IMR-90 (cell line): ENCODE data around the gene ROS1. TPM values are rescaled to one million over a fixed set of nuclear protein-coding genes. Genes with fewer than 3 reads are reported as not detected.

Source experiments
- ATAC-seq: fragments of 200-7000 bp; cut with Tn5 transposase; 2 replicates; pipeline ENCODE4 v1.9.1; 2020; ENCODE audit warnings: low read depth, mild to moderate bottlenecking, moderate library complexity
- BruUV-seq: library from RNA; stranded (reverse); fragments of 400-500 nt; replicated peaks from 2 replicates; lab custom pipeline; 2021; lab: Mats Ljungman, UMichigan
- CTCF ChIA-PET: fragments of 300-600 bp; formaldehyde crosslinking; extraction: SDS; loops from one replicate; lab custom pipeline; 2021; ENCODE audit warnings: antibody characterized with exemption; lab: Yijun Ruan, JAX
- POLR2A ChIA-PET: fragments of 300-600 bp; sonication (Branson Sonifier 250); formaldehyde crosslinking; loops from one replicate; lab custom pipeline; 2022; ENCODE audit warnings: antibody characterized with exemption; ENCODE audit not compliant: unreplicated experiment; lab: Charles Lee
- DNase-seq: peaks from one replicate; pipeline ENCODE4 v3.0.0; 2013
- H2AFZ ChIP-seq: replicated peaks from 2 replicates; pipeline ENCODE3; 2013; ENCODE audit warnings: low read length, mild to moderate bottlenecking; ENCODE audit not compliant: poor library complexity
- H2AK5ac ChIP-seq: 2 replicates; pipeline ENCODE4 v1.6.1; 2013; ENCODE audit warnings: low read depth, low read length, inconsistent platforms
- H2AK9ac ChIP-seq: replicated peaks from 2 replicates; pipeline ENCODE3; 2013; ENCODE audit warnings: mild to moderate bottlenecking, low read depth, low read length, moderate library complexity; ENCODE audit not compliant: poor library complexity
- H2BK120ac ChIP-seq: 2 replicates; pipeline ENCODE4 v1.6.1; 2013; ENCODE audit warnings: low read depth, low read length, inconsistent platforms
- H2BK15ac ChIP-seq: 3 replicates; pipeline ENCODE4 v1.6.1; 2013; ENCODE audit warnings: low read depth, low read length, inconsistent platforms
- H2BK20ac ChIP-seq: 2 replicates; pipeline ENCODE4 v1.6.1; 2013; ENCODE audit warnings: low read depth, mild to moderate bottlenecking, inconsistent platforms, low read length, moderate library complexity
- H2BK5ac ChIP-seq: 2 replicates; pipeline ENCODE4 v1.6.1; 2013; ENCODE audit warnings: mild to moderate bottlenecking, low read depth, low read length, inconsistent platforms; ENCODE audit not compliant: poor library complexity, severe bottlenecking
- H3K14ac ChIP-seq: replicated peaks from 2 replicates; pipeline ENCODE4 v1.6.1; 2013; ENCODE audit warnings: low read depth, low read length, inconsistent platforms
- H3K18ac ChIP-seq: 2 replicates; pipeline ENCODE4 v1.6.1; 2013; ENCODE audit warnings: low read depth, low read length, control low read depth
- H3K23ac ChIP-seq: 2 replicates; pipeline ENCODE4 v1.6.1; 2013; ENCODE audit warnings: low read depth, low read length, inconsistent platforms
- H3K27ac ChIP-seq: 2 replicates; pipeline ENCODE4 v1.5.1; 2013; ENCODE audit warnings: mild to moderate bottlenecking, control low read depth, low read length; ENCODE audit not compliant: insufficient read depth
- H3K27me3 ChIP-seq: 2 replicates; pipeline ENCODE4 v1.6.1; 2013; ENCODE audit warnings: low read length; ENCODE audit not compliant: control insufficient read depth, insufficient read depth
- H3K36me3 ChIP-seq: 2 replicates; pipeline ENCODE4 v1.6.1; 2013; ENCODE audit warnings: low read length, mixed read lengths; ENCODE audit not compliant: control insufficient read depth, insufficient read depth
- H3K4ac ChIP-seq: 2 replicates; pipeline ENCODE4 v1.6.1; 2013; ENCODE audit warnings: low read depth, low read length, inconsistent platforms
- H3K4me1 ChIP-seq: 2 replicates; pipeline ENCODE4 v1.6.1; 2013; ENCODE audit warnings: low read length, mixed read lengths; ENCODE audit not compliant: control insufficient read depth, insufficient read depth
- H3K4me2 ChIP-seq: 2 replicates; pipeline ENCODE4 v1.6.1; 2013; ENCODE audit warnings: low read depth, mild to moderate bottlenecking, control low read depth, low read length, moderate library complexity
- H3K4me3 ChIP-seq: 2 replicates; pipeline ENCODE4 v1.5.1; 2013; ENCODE audit warnings: low read depth, mild to moderate bottlenecking, control low read depth, low read length, moderate library complexity; ENCODE audit not compliant: insufficient read depth
- H3K56ac ChIP-seq: 2 replicates; pipeline ENCODE4 v1.6.1; 2013; ENCODE audit warnings: low read length, inconsistent platforms; ENCODE audit not compliant: insufficient read depth; ENCODE audit errors: extremely low read depth
- H3K79me1 ChIP-seq, 2 experiments: 2 replicates each; pipeline ENCODE4 v1.6.1; 2013; ENCODE audit warnings: low read length in 2 of 2, inconsistent platforms in 1 of 2, low read depth in 1 of 2
- H3K9ac ChIP-seq: 2 replicates; pipeline ENCODE4 v1.6.1; 2013; ENCODE audit warnings: low read depth, low read length, control low read depth
- H3K9me1 ChIP-seq: 2 replicates; pipeline ENCODE4 v1.6.1; 2013; ENCODE audit warnings: low read length, inconsistent platforms; ENCODE audit not compliant: insufficient read depth
- H3K9me3 ChIP-seq: 2 replicates; pipeline ENCODE4 v1.6.1; 2013; ENCODE audit warnings: low read length; ENCODE audit not compliant: control insufficient read depth, insufficient read depth
- H4K20me1 ChIP-seq: 2 replicates; pipeline ENCODE4 v1.6.1; 2013; ENCODE audit warnings: low read length, inconsistent platforms; ENCODE audit not compliant: insufficient read depth
- H4K5ac ChIP-seq: 2 replicates; pipeline ENCODE4 v1.6.1; 2013; ENCODE audit warnings: mild to moderate bottlenecking, low read depth, low read length, control low read depth
- H4K8ac ChIP-seq, 2 experiments: 2 replicates each; pipeline ENCODE4 v1.6.1; 2013; ENCODE audit warnings: low read depth in 2 of 2, low read length in 2 of 2, control low read depth in 1 of 2, inconsistent platforms in 1 of 2
- H4K91ac ChIP-seq: 2 replicates; pipeline ENCODE4 v1.6.1; 2013; ENCODE audit warnings: low read depth, low read length, inconsistent platforms; ENCODE audit not compliant: insufficient read depth
- BHLHE40 ChIP-seq: fragments of 150-350 bp; IDR thresholded peaks from 2 replicates; pipeline ENCODE4 v1.6.1; 2016; ENCODE audit warnings: mild to moderate bottlenecking, low read depth, low read length
- CEBPB ChIP-seq: IDR thresholded peaks from 2 replicates; pipeline ENCODE4 v1.6.1; 2012; ENCODE audit warnings: low read depth, low read length, improper control_type of control experiment
- CHD1 ChIP-seq: IDR thresholded peaks from 2 replicates; pipeline ENCODE4 v1.6.1; 2012; ENCODE audit warnings: low read depth, low read length, improper control_type of control experiment
- CTCF ChIP-seq: conservative IDR thresholded peaks from 2 replicates; pipeline ENCODE4 v1.5.1; 2012; ENCODE audit warnings: mild to moderate bottlenecking, low read depth, low read length, improper control_type of control experiment
- ELK1 ChIP-seq: fragments of 150-350 bp; IDR thresholded peaks from 2 replicates; pipeline ENCODE4 v1.6.1; 2016; ENCODE audit warnings: low read depth, mild to moderate bottlenecking, low read length, moderate library complexity, borderline replicate concordance
- FOS ChIP-seq: fragments of 150-350 bp; IDR thresholded peaks from 2 replicates; pipeline ENCODE4 v1.6.1; 2016; ENCODE audit warnings: low read depth, low read length
- MAFK ChIP-seq: IDR thresholded peaks from 2 replicates; pipeline ENCODE4 v1.6.1; 2012; ENCODE audit warnings: low read depth, low read length, improper control_type of control experiment
- MAZ ChIP-seq: IDR thresholded peaks from 2 replicates; pipeline ENCODE4 v1.6.1; 2012; ENCODE audit warnings: low read depth, mild to moderate bottlenecking, low read length, improper control_type of control experiment, moderate library complexity, borderline replicate concordance
- MXI1 ChIP-seq: IDR thresholded peaks from 2 replicates; pipeline ENCODE4 v1.6.1; 2012; ENCODE audit warnings: low read depth, mild to moderate bottlenecking, low read length, moderate library complexity, borderline replicate concordance
- NFE2L2 ChIP-seq: fragments of 150-350 bp; IDR thresholded peaks from 2 replicates; pipeline ENCODE4 v1.6.1; 2016; ENCODE audit warnings: low read depth, mild to moderate bottlenecking, low read length
- POLR2A ChIP-seq: IDR thresholded peaks from 2 replicates; pipeline ENCODE4 v1.6.1; 2012; ENCODE audit warnings: mild to moderate bottlenecking, low read depth, low read length
- RAD21 ChIP-seq: IDR thresholded peaks from 2 replicates; pipeline ENCODE4 v1.6.1; 2012; ENCODE audit warnings: low read length, improper control_type of control experiment
- RCOR1 ChIP-seq: IDR thresholded peaks from 2 replicates; pipeline ENCODE4 v1.6.1; 2012; ENCODE audit warnings: mild to moderate bottlenecking, low read length, improper control_type of control experiment; ENCODE audit not compliant: insufficient replicate concordance
- RFX5 ChIP-seq: IDR thresholded peaks from 2 replicates; pipeline ENCODE4 v1.8.0; 2012; ENCODE audit warnings: low read depth, mild to moderate bottlenecking, low read length, moderate library complexity
- SMC3 ChIP-seq: fragments of 150-350 bp; IDR thresholded peaks from 2 replicates; pipeline ENCODE4 v1.6.1; 2016; ENCODE audit warnings: low read depth, mild to moderate bottlenecking, antibody characterized with exemption, low read length, moderate library complexity
- WGBS, 2 experiments: methylation state at CpG; one replicate each; pipeline versions ENCODE4 v1.1.5 to v1.1.7; 2013; ENCODE audit warnings: missing lambda C conversion rate in 2 of 2; ENCODE audit not compliant: insufficient read length in 1 of 2; ENCODE audit errors: extremely low coverage in 2 of 2; 5-methylcytosine and 5-hydroxymethylcytosine counted together
- dilution Hi-C: fragments of 300-500 bp; cut with HindIII; formaldehyde crosslinking; loops from one replicate; pipeline ENCODE4 v1.14.3; 2018; ENCODE audit warnings: low sequenced_read_pairs; ENCODE audit not compliant: unreplicated experiment
- in situ Hi-C: fragments of 300-500 bp; cut with MboI; formaldehyde crosslinking; loops from 3 replicates; pipeline ENCODE4 v1.14.3; 2019; ENCODE audit warnings: low sequenced_read_pairs, inconsistent platforms, mixed read lengths
- intact Hi-C: fragments of 100-400 bp; cut with micrococcal nuclease; formaldehyde crosslinking; loops from 2 replicates; pipeline ENCODE4 v1.10.0; 2022
- polyA plus RNA-seq, 3 experiments: library from polyadenylated mRNA; depleted of rRNA; stranded (reverse); fragments of >200 nt; gene quantifications; 2 replicates each; pipeline ENCODE4 v1.2.3, GENCODE V29; 2012; ENCODE audit warnings: low replicate concordance in 1 of 3
- total RNA-seq: library from RNA; depleted of rRNA; stranded (reverse); fragments of >200 nt; gene quantifications from 2 replicates; pipeline ENCODE4 v1.2.3, GENCODE V29; 2012
- TF ChIP-seq, protein P1 (sequence below): fragments of 150-350 bp; IDR thresholded peaks from 2 replicates; pipeline ENCODE4 v1.6.1; 2017; ENCODE audit warnings: mild to moderate bottlenecking, antibody characterized with exemption, low read length, low read depth

The ROS1 gene
- total and polyA plus RNA-seq, 2 of the 4 experiments (the other 2 are of a cell fraction) = under 0.01 to 0.03 TPM

DNA sequence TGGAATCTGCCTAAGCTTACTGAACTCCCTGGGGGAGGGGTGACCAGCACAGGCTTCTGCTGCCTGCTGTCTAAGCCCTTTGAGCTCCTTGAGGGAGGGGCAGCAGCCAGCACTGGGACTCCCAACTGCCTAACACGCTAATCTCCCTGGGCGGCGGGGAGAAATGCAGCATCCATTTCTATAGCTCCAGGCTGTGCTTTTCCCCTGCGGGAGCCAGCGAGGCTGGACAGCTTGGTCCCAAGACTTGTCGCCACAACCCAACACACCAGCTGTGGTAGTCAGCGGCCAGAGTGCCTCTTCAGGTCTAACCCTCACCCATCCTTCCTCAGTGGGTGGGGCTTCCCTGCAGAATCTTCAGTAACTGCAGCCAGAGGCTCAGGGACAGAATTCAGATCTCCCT, 95.8 kb downstream of the ROS1 start:
- H3K9me3 ChIP-seq = no peaks in the 10 kb centered on the region
- DNase-seq (no peak), ATAC-seq (no peak)
- no peak overlapping the region for H2BK120ac ChIP-seq
- ChIA-PET CTCF (no interaction called here), POLR2A (no interaction called here)
- no peak overlapping the region for H2AK5ac ChIP-seq
- H3K4me3 ChIP-seq = no peak overlapping the region
- no peak overlapping the region for H3K14ac ChIP-seq
- H3K27me3 ChIP-seq = no peaks in the 10 kb centered on the region
- no peak overlapping the region for H2BK5ac ChIP-seq
- no peaks in the 10 kb centered on the region for H3K4me1 ChIP-seq
- dilution Hi-C loops (no loop called here), in situ Hi-C loops (no loop called here), intact Hi-C loops (no loop called here)
- no peaks in the 10 kb centered on the region for H3K79me1 ChIP-seq
- no peak overlapping the region for H3K4me2 ChIP-seq
- H3K18ac ChIP-seq = no peak overlapping the region
- H3K27ac ChIP-seq = no peak overlapping the region
- H3K9ac ChIP-seq = no peak overlapping the region
- H2AK9ac ChIP-seq = no peak overlapping the region
- WGBS, 2 experiments = 74% methylated on average over 3 of the region's 7 CpGs; no CpG with 5 or more reads in 1 of the 2 experiments
- H2BK15ac ChIP-seq = no peak overlapping the region
- BruUV-seq = no TSS peak
- no peak overlapping the region for H4K5ac ChIP-seq
- no peaks in the 10 kb centered on the region for H3K36me3 ChIP-seq
- TF ChIP-seq, protein P1, sequence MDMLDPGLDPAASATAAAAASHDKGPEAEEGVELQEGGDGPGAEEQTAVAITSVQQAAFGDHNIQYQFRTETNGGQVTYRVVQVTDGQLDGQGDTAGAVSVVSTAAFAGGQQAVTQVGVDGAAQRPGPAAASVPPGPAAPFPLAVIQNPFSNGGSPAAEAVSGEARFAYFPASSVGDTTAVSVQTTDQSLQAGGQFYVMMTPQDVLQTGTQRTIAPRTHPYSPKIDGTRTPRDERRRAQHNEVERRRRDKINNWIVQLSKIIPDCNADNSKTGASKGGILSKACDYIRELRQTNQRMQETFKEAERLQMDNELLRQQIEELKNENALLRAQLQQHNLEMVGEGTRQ = no peak
- TF ChIP-seq MAFK (no peak), RAD21 (no peak), MAZ (no peak), MXI1 (no peak), CTCF (no peak), SMC3 (no peak), CEBPB (no peak), ELK1 (no peak), RCOR1 (no peak), BHLHE40 (no peak), POLR2A (no peak), RFX5 (no peak), CHD1 (no peak), NFE2L2 (no peak), FOS (no peak)
- H4K8ac ChIP-seq = no peak overlapping the region
- no peak overlapping the region for H3K4ac ChIP-seq
- H2AFZ ChIP-seq = no peak overlapping the region
- H2BK20ac ChIP-seq = no peak overlapping the region
- H4K20me1 ChIP-seq = no peaks in the 10 kb centered on the region
- no peaks in the 10 kb centered on the region; the same call in 1 of the 2 replicates for H3K9me1 ChIP-seq
- no peak overlapping the region for H3K56ac ChIP-seq
- no peak overlapping the region for H4K91ac ChIP-seq
- no peak overlapping the region for H3K23ac ChIP-seq
